DND-41 (cell line): ENCODE results near the gene COL23A1.

Experiments used
- ATAC-seq: fragments of 200-7000 bp; cut with Tn5 transposase; 3 replicates; pipeline ENCODE4 v1.9.1; 2021; ENCODE audit warnings: low read depth; ENCODE audit not compliant: insufficient read depth
- DNase-seq: peaks from one replicate; pipeline ENCODE4 v3.0.0-alpha.2; 2020
- H2AFZ ChIP-seq: 2 replicates; pipeline ENCODE4 v1.6.0; 2012; ENCODE audit warnings: low read depth, low read length
- H3K27ac ChIP-seq: 2 replicates; pipeline ENCODE4 v1.5.1; 2012; ENCODE audit warnings: low read length, inconsistent platforms
- H3K27me3 ChIP-seq: fragments of 200-600 bp; sonication (generic); 2 replicates; pipeline ENCODE4 v1.6.0; 2012; ENCODE audit warnings: low read length, mild to moderate bottlenecking, inconsistent platforms; ENCODE audit not compliant: insufficient read depth, poor library complexity
- H3K36me3 ChIP-seq: 2 replicates; pipeline ENCODE4 v1.5.1; 2012; ENCODE audit warnings: low read length, inconsistent platforms; ENCODE audit not compliant: insufficient read depth
- H3K4me1 ChIP-seq: 2 replicates; pipeline ENCODE4 v1.5.1; 2012; ENCODE audit warnings: mild to moderate bottlenecking, low read length; ENCODE audit not compliant: insufficient read depth
- H3K4me2 ChIP-seq: 2 replicates; pipeline ENCODE4 v1.6.0; 2012; ENCODE audit warnings: mild to moderate bottlenecking, moderate library complexity, low read length, inconsistent platforms; ENCODE audit not compliant: insufficient read depth
- H3K4me3 ChIP-seq, 2 experiments: fragments of 200-600 bp in 1 of 2; shearing (Covaris generic) in 1 of 2; 2 replicates each; pipeline ENCODE4 v1.5.1; 2012 to 2016; ENCODE audit warnings: inconsistent platforms in 2 of 2, low read length in 2 of 2, mild to moderate bottlenecking in 2 of 2, low read depth in 1 of 2, moderate library complexity in 1 of 2
- H3K79me2 ChIP-seq: 2 replicates; pipeline ENCODE4 v1.6.0; 2012; ENCODE audit warnings: low read length, inconsistent platforms; ENCODE audit not compliant: insufficient read depth
- H3K9ac ChIP-seq: 2 replicates; pipeline ENCODE4 v1.6.0; 2012; ENCODE audit warnings: low read depth, mild to moderate bottlenecking, inconsistent platforms, low read length, moderate library complexity
- H3K9me3 ChIP-seq: 2 replicates; pipeline ENCODE4 v1.5.1; 2012; ENCODE audit warnings: low read length, moderate library complexity, mild to moderate bottlenecking, inconsistent platforms; ENCODE audit not compliant: insufficient read depth, severe bottlenecking
- H4K20me1 ChIP-seq: 2 replicates; pipeline ENCODE4 v1.6.0; 2012; ENCODE audit warnings: low read length; ENCODE audit not compliant: insufficient read depth
- CTCF ChIP-seq: IDR thresholded peaks from 2 replicates; pipeline ENCODE4 v1.5.1; 2012; ENCODE audit warnings: borderline replicate concordance, low read length, moderate library complexity, mild to moderate bottlenecking; ENCODE audit not compliant: poor library complexity, severe bottlenecking; ENCODE audit errors: extremely low read depth
- EZH2 ChIP-seq: IDR thresholded peaks from 3 replicates; pipeline ENCODE4 v1.6.1; 2012; ENCODE audit warnings: borderline replicate concordance, low read depth, mild to moderate bottlenecking, moderate library complexity, low read length, inconsistent platforms; ENCODE audit not compliant: severe bottlenecking

COL23A1 gene

GRCh38 chr5:178479261-178479660 is 110.9 kb downstream of the COL23A1 start:
- no peak overlapping the region for H3K4me3 ChIP-seq
- no peak overlapping the region for H3K4me2 ChIP-seq
- DNase-seq: no peak
- no peak for TF ChIP-seq EZH2
- no peak for TF ChIP-seq CTCF
- no peak for ATAC-seq
- no peaks in the 10 kb centered on the region for H3K27me3 ChIP-seq
- H4K20me1 ChIP-seq: no peaks in the 10 kb centered on the region
- H3K9ac ChIP-seq: no peak overlapping the region
- no peak overlapping the region for H2AFZ ChIP-seq
- peaks cover 6% of the 10 kb centered on the region for H3K9me3 ChIP-seq
- H3K36me3 ChIP-seq: no peaks in the 10 kb centered on the region
- H3K27ac ChIP-seq: no peak overlapping the region
- H3K79me2 ChIP-seq: no peaks in the 10 kb centered on the region
- peaks cover 15% of the 10 kb centered on the region for H3K4me1 ChIP-seq

GRCh38 chr5:178478370-178478769 is 111.8 kb downstream of the COL23A1 start:
- H3K79me2 ChIP-seq: no peaks in the 10 kb centered on the region
- H3K4me2 ChIP-seq: no peak overlapping the region
- peaks cover 15% of the 10 kb centered on the region for H3K4me1 ChIP-seq
- H3K36me3 ChIP-seq: no peaks in the 10 kb centered on the region
- no peaks in the 10 kb centered on the region for H3K27me3 ChIP-seq
- H3K4me3 ChIP-seq: no peak overlapping the region
- ATAC-seq (no peak), DNase-seq (no peak)
- H2AFZ ChIP-seq: no peak overlapping the region
- H3K27ac ChIP-seq: no peak overlapping the region
- no peak for TF ChIP-seq CTCF
- TF ChIP-seq EZH2: no peak
- H3K9me3 ChIP-seq: peaks cover 6% of the 10 kb centered on the region
- H3K9ac ChIP-seq: no peak overlapping the region
- no peaks in the 10 kb centered on the region for H4K20me1 ChIP-seq

GRCh38 chr5:178477802-178478201 is 112.4 kb downstream of the COL23A1 start:
- Histone ChIP-seq H2AFZ (no peak overlapping the region; the same call in 1 of the 2 replicates), H3K4me2 (no peak overlapping the region), H3K4me1 (peaks cover 9% of the 10 kb centered on the region), H3K9ac (no peak overlapping the region), H3K27me3 (no peaks in the 10 kb centered on the region), H3K9me3 (peaks cover 6% of the 10 kb centered on the region), H3K4me3 (no peak overlapping the region), H4K20me1 (no peaks in the 10 kb centered on the region), H3K36me3 (no peaks in the 10 kb centered on the region), H3K79me2 (no peaks in the 10 kb centered on the region), H3K27ac (no peak overlapping the region)
- DNase-seq: no peak
- no peak for TF ChIP-seq EZH2
- no peak for TF ChIP-seq CTCF
- ATAC-seq: no peak
